ENCODE measurements around the gene P2RX5.

The P2RX5 gene

DNA sequence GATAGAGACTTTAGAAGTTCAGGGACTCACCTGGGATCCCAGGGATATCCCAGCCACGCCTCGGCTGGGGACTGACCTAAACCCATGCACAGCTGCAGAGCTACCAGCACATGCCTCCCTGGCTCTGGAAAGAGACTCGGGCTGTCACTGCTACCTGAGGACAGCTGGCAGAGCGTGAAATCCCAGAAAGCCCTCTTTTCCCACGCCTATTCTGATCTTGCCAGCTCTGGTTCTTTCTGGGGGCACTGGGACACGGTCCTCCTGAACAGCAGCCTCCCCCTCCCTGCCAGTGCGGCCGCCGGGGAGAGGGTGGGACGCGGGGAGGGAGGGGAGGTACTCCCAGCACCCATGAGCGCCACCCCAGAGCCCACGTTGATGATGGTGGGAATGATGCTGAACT lies 10.8 kb downstream of the P2RX5 start:
- TF ChIP-seq RAD21 (IDR thresholded peaks at IDR 0.05; ENCODE audit: low read depth) (no peak), FOXM1 (IDR thresholded peaks at IDR 0.05; ENCODE audit: borderline replicate concordance, low read depth) (no peak), TEAD4 (IDR thresholded peaks at IDR 0.05) (no peak), EGR1 (IDR thresholded peaks at IDR 0.05) (no peak), CEBPB (IDR thresholded peaks at IDR 0.05) (no peak), CREB1 (IDR thresholded peaks at IDR 0.05; ENCODE audit: low read depth) (no peak), YY1 (IDR thresholded peaks at IDR 0.05; ENCODE audit: low read depth) (no peak), EP300 (IDR thresholded peaks at IDR 0.05; ENCODE audit: borderline replicate concordance) (no peak)
- TF ChIP-seq, protein P1, sequence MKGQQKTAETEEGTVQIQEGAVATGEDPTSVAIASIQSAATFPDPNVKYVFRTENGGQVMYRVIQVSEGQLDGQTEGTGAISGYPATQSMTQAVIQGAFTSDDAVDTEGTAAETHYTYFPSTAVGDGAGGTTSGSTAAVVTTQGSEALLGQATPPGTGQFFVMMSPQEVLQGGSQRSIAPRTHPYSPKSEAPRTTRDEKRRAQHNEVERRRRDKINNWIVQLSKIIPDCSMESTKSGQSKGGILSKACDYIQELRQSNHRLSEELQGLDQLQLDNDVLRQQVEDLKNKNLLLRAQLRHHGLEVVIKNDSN (IDR thresholded peaks at IDR 0.05): no peak
- TF ChIP-seq, protein P2, sequence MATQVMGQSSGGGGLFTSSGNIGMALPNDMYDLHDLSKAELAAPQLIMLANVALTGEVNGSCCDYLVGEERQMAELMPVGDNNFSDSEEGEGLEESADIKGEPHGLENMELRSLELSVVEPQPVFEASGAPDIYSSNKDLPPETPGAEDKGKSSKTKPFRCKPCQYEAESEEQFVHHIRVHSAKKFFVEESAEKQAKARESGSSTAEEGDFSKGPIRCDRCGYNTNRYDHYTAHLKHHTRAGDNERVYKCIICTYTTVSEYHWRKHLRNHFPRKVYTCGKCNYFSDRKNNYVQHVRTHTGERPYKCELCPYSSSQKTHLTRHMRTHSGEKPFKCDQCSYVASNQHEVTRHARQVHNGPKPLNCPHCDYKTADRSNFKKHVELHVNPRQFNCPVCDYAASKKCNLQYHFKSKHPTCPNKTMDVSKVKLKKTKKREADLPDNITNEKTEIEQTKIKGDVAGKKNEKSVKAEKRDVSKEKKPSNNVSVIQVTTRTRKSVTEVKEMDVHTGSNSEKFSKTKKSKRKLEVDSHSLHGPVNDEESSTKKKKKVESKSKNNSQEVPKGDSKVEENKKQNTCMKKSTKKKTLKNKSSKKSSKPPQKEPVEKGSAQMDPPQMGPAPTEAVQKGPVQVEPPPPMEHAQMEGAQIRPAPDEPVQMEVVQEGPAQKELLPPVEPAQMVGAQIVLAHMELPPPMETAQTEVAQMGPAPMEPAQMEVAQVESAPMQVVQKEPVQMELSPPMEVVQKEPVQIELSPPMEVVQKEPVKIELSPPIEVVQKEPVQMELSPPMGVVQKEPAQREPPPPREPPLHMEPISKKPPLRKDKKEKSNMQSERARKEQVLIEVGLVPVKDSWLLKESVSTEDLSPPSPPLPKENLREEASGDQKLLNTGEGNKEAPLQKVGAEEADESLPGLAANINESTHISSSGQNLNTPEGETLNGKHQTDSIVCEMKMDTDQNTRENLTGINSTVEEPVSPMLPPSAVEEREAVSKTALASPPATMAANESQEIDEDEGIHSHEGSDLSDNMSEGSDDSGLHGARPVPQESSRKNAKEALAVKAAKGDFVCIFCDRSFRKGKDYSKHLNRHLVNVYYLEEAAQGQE (IDR thresholded peaks at IDR 0.05; ENCODE audit: low read depth): no peak

DNA sequence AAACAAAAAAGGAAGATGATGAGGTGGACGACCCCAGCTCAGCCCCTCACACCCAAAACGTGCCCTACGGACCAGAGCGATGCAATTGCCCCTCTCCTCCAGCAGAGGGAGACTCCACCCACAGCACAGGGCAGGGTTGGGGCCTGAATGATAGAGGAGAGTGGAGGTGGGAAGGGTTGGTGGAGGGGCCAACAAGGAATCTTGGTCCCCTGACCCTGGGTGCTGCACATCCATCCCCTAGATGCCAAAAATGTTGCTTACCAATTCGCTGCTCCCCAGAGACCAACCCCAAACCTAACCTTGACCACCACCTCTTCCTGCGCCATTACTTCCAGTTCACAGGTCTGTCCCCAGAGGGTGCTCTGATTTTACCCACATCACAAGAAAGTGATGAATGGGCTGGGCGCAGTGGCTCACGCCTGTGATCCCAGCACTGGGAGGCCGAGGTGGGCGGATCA lies 12.9 kb downstream of the P2RX5 start:
- TF ChIP-seq RAD21 (IDR thresholded peaks at IDR 0.05; ENCODE audit: low read depth) (peak; percentile 68), ZBTB7A (IDR thresholded peaks at IDR 0.05; ENCODE audit: low read depth) (no peak), CEBPB (IDR thresholded peaks at IDR 0.05) (no peak), CREB1 (IDR thresholded peaks at IDR 0.05; ENCODE audit: low read depth) (no peak), TCF12 (IDR thresholded peaks at IDR 0.05; ENCODE audit: low read depth) (no peak)

DNA sequence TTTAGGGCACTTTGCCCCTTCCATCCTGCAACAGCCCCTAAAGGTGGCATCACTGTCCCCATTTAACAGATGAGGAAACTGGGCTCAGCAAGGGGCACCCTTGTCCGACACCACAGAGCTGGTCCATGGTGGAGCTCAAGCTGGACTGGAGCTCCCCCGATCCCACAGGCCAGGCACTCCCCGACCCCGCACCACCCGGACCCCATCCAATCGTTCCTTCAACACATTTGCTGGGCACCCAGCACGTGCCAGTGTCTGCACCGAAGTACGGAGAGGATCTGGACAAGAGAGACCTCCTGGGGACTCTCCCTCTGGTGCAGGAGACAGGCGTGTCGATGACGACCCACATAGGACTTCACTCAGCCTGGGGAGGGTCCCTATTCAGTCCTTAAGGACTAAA lies 13.9 kb downstream of the P2RX5 start:
- TF ChIP-seq, protein P1 (IDR thresholded peaks at IDR 0.05): no peak
- TF ChIP-seq, protein P2 (IDR thresholded peaks at IDR 0.05; ENCODE audit: low read depth): no peak
- TF ChIP-seq TAF1 (IDR thresholded peaks at IDR 0.05; ENCODE audit: low read depth) (no peak), NFIC (IDR thresholded peaks at IDR 0.05) (no peak), TEAD4 (IDR thresholded peaks at IDR 0.05) (no peak), CEBPB (IDR thresholded peaks at IDR 0.05) (no peak), FOXM1 (IDR thresholded peaks at IDR 0.05; ENCODE audit: borderline replicate concordance, low read depth) (no peak), YY1 (IDR thresholded peaks at IDR 0.05; ENCODE audit: low read depth) (no peak), CREB1 (IDR thresholded peaks at IDR 0.05; ENCODE audit: low read depth) (no peak), EP300 (IDR thresholded peaks at IDR 0.05; ENCODE audit: borderline replicate concordance) (no peak), EGR1 (IDR thresholded peaks at IDR 0.05) (no peak), RAD21 (IDR thresholded peaks at IDR 0.05; ENCODE audit: low read depth) (no peak), TCF12 (IDR thresholded peaks at IDR 0.05; ENCODE audit: low read depth) (no peak), ZBTB7A (IDR thresholded peaks at IDR 0.05; ENCODE audit: low read depth) (no peak)
- TF ChIP-seq, protein P3, sequence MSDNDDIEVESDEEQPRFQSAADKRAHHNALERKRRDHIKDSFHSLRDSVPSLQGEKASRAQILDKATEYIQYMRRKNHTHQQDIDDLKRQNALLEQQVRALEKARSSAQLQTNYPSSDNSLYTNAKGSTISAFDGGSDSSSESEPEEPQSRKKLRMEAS (IDR thresholded peaks at IDR 0.05): no peak

DNA sequence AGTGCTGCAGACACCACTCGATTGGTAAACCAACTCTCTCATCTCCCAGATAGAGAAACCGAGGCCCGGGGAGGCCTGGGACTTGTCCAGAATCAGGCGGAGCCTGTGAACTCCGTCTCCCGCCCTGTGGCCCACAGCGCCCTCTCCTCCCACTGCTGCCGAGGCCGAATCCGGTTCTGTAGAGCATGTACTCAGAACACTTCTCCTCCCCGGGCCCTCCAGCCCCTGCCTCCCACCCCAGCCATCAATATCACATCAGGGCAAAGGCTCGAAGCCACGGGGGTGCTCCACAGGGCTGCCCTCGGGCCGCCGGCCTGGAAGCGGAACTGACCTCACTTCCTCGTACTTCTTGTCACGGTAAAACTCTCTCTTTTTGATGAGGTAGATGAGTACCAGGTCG lies 14.4 kb downstream of the P2RX5 start:
- TF ChIP-seq FOXM1 (IDR thresholded peaks at IDR 0.05; ENCODE audit: borderline replicate concordance, low read depth): no peak
- TF ChIP-seq YY1 (IDR thresholded peaks at IDR 0.05; ENCODE audit: low read depth): no peak

DNA sequence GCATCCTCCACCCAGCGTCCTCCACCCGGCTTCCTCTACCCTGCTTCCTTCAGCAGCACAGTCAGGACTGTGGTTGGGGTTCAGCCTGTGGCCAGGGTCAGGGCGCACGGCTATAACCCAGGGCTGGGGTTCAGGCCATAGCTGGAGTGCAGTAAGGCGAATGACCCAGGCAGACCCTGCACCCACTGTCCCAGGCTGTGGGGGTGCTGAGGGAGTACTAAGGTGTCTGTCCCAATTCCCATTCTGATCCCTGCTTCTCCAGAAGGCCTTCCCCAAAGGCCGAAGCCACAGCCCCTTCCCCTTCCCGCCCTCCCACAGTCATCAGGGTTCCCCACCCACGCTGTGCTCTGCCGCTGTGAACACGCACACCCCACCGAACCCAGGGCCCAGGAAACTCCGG lies 14.9 kb downstream of the P2RX5 start:
- no peak for TF ChIP-seq FOXM1 (IDR thresholded peaks at IDR 0.05; ENCODE audit: borderline replicate concordance, low read depth)
- no peak for TF ChIP-seq RAD21 (IDR thresholded peaks at IDR 0.05; ENCODE audit: low read depth)
- TF ChIP-seq, protein P1 (IDR thresholded peaks at IDR 0.05): no peak
- TF ChIP-seq EGR1 (IDR thresholded peaks at IDR 0.05): no peak
- no peak for TF ChIP-seq EP300 (IDR thresholded peaks at IDR 0.05; ENCODE audit: borderline replicate concordance)
- no peak for TF ChIP-seq ZBTB7A (IDR thresholded peaks at IDR 0.05; ENCODE audit: low read depth)
- TF ChIP-seq, protein P2 (IDR thresholded peaks at IDR 0.05; ENCODE audit: low read depth): no peak
- TF ChIP-seq TCF12 (IDR thresholded peaks at IDR 0.05; ENCODE audit: low read depth): no peak
